BE2C (cell line): ENCODE results near the gene SLC50A1.
"Not testable (repeated sequence)": the region's sequence is repeated elsewhere in the genome, so short reads cannot be mapped to it uniquely, and the experiment has no call there.

Experiments
- DNase-seq: peaks from one replicate; pipeline ENCODE4 v3.0.0-alpha.2; 2020
- H3K27me3 ChIP-seq: fragments of 250-450 bp; sonication (Bioruptor Pico); 2 replicates; pipeline ENCODE4 v1.5.1; 2020; ENCODE audit warnings: mild to moderate bottlenecking
- H3K36me3 ChIP-seq: fragments of 250-450 bp; sonication (Bioruptor Pico); 2 replicates; pipeline ENCODE4 v1.5.1; 2020; ENCODE audit warnings: mild to moderate bottlenecking
- H3K4me1 ChIP-seq: fragments of 250-450 bp; sonication (Bioruptor Pico); 2 replicates; pipeline ENCODE4 v1.5.1; 2020
- H3K4me3 ChIP-seq: 2 replicates; pipeline ENCODE4 v1.5.1; 2011; ENCODE audit warnings: low read depth, low read length
- H3K9me3 ChIP-seq: fragments of 250-450 bp; sonication (Bioruptor Pico); 2 replicates; pipeline ENCODE4 v1.5.1; 2020
- TF ChIP-seq, protein P1 (sequence below): IDR thresholded peaks from 2 replicates; pipeline ENCODE4 v1.5.1; 2012; ENCODE audit warnings: mild to moderate bottlenecking, low read depth, low read length

The SLC50A1 gene

DNA sequence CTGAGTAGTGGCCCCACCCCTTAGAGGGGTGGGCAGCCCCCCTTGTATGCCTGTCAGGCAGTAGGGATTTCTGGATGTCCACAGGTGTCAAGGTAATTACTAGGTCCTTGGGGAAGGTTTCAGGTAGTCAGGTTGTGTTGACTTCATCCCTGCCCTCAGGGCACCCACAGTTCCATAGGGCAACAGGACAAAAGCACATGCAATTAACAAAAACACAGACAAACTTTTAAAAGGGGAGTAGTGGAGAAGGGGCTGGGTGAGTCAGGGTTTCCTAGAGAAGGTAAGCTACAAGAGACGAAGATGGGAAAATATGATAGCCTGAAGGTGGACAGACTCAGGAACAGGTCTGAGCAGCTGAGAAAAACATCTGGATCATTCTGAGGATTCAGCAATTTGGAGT lies 23.3 kb downstream of the SLC50A1 start:
- DNase-seq = no peak
- TF ChIP-seq, protein P1, sequence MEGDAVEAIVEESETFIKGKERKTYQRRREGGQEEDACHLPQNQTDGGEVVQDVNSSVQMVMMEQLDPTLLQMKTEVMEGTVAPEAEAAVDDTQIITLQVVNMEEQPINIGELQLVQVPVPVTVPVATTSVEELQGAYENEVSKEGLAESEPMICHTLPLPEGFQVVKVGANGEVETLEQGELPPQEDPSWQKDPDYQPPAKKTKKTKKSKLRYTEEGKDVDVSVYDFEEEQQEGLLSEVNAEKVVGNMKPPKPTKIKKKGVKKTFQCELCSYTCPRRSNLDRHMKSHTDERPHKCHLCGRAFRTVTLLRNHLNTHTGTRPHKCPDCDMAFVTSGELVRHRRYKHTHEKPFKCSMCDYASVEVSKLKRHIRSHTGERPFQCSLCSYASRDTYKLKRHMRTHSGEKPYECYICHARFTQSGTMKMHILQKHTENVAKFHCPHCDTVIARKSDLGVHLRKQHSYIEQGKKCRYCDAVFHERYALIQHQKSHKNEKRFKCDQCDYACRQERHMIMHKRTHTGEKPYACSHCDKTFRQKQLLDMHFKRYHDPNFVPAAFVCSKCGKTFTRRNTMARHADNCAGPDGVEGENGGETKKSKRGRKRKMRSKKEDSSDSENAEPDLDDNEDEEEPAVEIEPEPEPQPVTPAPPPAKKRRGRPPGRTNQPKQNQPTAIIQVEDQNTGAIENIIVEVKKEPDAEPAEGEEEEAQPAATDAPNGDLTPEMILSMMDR = no peak
- H3K4me3 ChIP-seq = no peak overlapping the region

DNA sequence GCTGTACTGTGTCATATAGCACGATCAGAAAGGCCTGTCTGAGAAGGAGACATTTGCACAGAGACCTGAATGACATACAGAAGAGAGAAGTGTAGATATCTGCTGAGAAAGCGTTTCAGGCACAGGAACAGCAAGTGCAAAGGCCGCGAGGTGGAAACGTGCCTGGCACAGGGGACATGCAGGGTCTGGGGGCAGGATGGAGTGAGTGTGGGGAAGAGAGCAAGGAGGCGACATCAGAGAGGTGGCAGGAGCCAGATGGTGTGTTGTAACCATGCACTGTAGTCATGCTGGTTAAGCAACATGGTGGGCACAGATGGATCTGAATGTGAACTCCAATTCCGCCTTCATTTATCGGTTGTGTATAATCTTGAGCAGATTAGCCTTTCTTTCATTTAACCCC lies 24.5 kb downstream of the SLC50A1 start:
- no peak for DNase-seq
- H3K9me3 ChIP-seq = 0 out of 2 replicates have a peak, but pooled peaks cover 4% of the 10 kb centered on the region
- H3K27me3 ChIP-seq = no peaks in the 10 kb centered on the region
- H3K36me3 ChIP-seq = no peaks in the 10 kb centered on the region
- TF ChIP-seq, protein P1 = no peak
- H3K4me3 ChIP-seq = no peak overlapping the region
- H3K4me1 ChIP-seq = no peaks in the 10 kb centered on the region

More for the DNA sequence above, 23.3 kb downstream of the SLC50A1 start:
- H3K9me3 ChIP-seq = 0 out of 2 replicates have a peak, but pooled peaks cover 4% of the 10 kb centered on the region
- H3K4me1 ChIP-seq = no peaks in the 10 kb centered on the region
- no peaks in the 10 kb centered on the region for H3K36me3 ChIP-seq
- no peaks in the 10 kb centered on the region; the same call in 1 of the 2 replicates for H3K27me3 ChIP-seq

DNA sequence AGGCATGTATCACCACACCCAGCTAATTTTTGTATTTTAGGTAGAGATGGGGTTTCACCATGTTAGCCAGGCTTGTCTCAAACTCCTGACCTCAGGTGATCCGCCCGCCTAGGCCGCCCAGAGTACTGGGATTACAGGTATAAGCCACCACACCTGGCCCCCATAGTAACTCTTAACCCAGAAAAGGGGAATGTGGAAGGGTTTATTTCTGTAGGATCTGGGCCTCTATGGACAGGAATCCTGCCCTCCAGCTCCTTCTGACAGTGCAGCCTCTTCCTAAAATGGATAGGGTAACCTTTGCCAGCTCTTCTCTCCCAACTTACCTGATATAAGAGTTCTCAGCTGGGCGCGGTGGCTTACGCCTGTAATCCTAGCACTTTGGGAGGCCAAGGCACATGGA lies 27.0 kb downstream of the SLC50A1 start:
- H3K36me3 ChIP-seq, H3K4me1 ChIP-seq, H3K27me3 ChIP-seq, H3K4me3 ChIP-seq, DNase-seq, H3K9me3 ChIP-seq: not testable (repeated sequence)

DNA sequence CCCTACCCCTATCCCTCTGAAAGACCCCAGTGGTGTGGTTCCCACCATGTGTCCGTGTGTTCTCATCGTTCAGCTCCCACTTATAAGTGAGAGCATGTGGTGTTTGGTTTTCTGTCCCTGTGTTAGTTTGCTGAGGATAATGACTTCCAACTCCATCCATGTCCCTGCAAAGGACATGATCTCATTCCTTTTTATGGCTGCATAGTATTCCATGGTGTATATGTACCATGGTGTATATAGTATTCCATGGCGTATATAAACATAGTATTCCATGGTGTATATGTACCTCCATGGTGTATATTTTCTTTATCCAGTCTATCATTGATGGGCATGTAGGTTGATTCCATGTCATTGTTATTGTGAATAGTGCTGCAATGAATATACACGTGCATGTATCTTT lies 28.1 kb downstream of the SLC50A1 start:
- H3K9me3 ChIP-seq, H3K4me3 ChIP-seq, DNase-seq: not testable (repeated sequence)

DNA sequence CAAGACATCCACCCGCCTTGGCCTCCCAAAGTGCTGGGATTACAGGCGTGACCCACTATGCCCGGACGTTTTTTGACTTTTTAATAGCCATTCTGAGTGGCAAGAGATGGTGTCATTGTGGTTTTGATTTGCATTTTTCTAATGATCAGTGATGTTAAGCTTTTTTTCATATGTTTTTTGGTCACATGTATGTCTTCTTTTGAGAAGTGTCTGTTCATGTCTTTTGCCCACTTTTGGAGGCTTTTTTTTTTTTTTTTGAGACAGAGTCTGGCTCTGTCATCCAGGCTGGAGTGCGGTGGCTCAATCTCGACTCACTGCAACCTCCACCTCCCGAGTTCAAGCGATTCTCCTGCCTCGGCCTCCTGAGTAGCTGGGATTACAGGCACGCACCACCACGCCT lies 29.0 kb downstream of the SLC50A1 start:
- not testable (repeated sequence) for H3K4me1 ChIP-seq, DNase-seq, H3K27me3 ChIP-seq, H3K4me3 ChIP-seq, H3K9me3 ChIP-seq, H3K36me3 ChIP-seq

More for the DNA sequence above, 28.1 kb downstream of the SLC50A1 start:
- H3K36me3 ChIP-seq, H3K4me1 ChIP-seq, H3K27me3 ChIP-seq: not testable (repeated sequence)

DNA sequence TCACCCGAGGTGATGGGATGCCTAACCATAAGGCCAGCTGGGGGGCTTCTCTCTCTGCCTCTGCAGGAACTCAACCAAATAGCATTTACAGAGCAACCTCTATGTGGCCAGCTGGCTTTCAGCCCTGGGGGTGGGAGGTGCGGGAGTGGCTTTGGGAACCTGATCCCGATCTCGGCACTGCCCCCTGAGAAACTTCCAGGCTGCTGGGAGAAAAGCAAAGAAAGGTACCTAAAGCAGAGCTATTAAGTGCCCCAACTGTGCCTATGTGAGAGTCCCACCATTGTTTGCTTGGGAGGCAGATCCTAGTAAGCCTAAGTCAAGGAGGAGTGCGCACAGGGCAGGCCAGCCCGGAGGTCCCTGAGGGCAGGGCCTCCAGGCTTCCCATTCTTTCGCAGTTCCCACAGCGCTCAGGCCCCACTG lies 30.4 kb downstream of the SLC50A1 start:
- TF ChIP-seq, protein P1 = no peak
- Histone ChIP-seq H3K27me3 (no peaks in the 10 kb centered on the region), H3K9me3 (no peaks in the 10 kb centered on the region), H3K4me1 (peaks cover 2% of the 10 kb centered on the region), H3K4me3 (peak overlapping the region; percentile 42), H3K36me3 (no peaks in the 10 kb centered on the region)
- DNase-seq = no peak

DNA sequence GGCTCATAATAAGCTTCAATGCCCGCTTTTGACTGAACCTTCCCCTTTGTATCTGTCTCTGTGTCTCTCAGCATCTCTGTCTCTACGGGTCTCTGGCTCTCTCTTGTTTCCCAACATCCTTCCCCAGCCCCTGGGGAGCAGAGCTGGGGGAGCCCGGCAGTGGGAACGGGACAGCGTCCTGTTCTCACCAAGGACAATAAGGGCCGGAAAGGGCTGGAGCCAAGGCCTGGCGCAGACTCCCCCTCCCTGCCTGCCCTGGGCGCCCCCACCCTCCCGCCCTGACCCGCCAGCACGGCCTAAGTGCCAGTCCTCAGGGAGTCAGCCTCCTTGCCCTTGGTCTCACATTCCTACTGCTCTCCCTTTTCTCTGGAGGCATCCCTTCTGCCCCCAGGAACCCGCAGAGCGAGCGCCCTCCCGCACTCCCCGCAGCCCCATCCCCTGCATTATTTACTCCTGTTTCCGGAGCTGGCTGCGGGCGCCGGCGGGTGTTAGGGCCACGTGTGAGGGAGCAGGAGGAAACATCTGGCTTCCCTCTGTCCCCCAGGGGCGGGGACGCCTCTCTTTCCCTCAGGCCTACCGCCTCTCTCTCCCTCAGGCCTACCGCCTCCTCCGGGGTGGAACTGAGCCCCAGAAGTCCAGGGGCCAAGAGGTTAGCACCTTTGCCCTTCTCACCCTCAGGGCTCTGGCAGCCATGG lies 31.0 kb downstream of the SLC50A1 start:
- Histone ChIP-seq H3K27me3 (no peaks in the 10 kb centered on the region), H3K9me3 (no peaks in the 10 kb centered on the region), H3K4me3 (peak overlapping the region; percentile 42), H3K4me1 (peaks cover 2% of the 10 kb centered on the region), H3K36me3 (no peaks in the 10 kb centered on the region)
- DNase-seq = peak; percentile 61
- TF ChIP-seq, protein P1 = no peak
